HFFc6 (cell line): Measurements from ENCODE around the gene CFDP1. TPM values are rescaled to one million over a fixed set of nuclear protein-coding genes. Genes with fewer than 3 reads are reported as not detected.
"Not testable (repeated sequence)": the region's sequence is repeated elsewhere in the genome, so short reads cannot be mapped to it uniquely, and the experiment has no call there.

ENCODE experiments used
- DNase-seq: peaks from one replicate; pipeline ENCODE4 v3.0.0-alpha.2; 2018
- H3K27ac Mint-ChIP-seq: 2 replicates; pipeline ENCODE4 v1.8.0; 2020; ENCODE audit warnings: mild to moderate bottlenecking, mixed read lengths
- H3K27me3 Mint-ChIP-seq: 2 replicates; pipeline ENCODE4 v1.8.0; 2021; ENCODE audit warnings: mild to moderate bottlenecking, moderate library complexity, mixed read lengths; ENCODE audit not compliant: insufficient read depth
- H3K36me3 Mint-ChIP-seq: 2 replicates; pipeline ENCODE4 v1.8.0; 2021; ENCODE audit warnings: low read depth, mixed read lengths
- H3K4me1 Mint-ChIP-seq: 2 replicates; pipeline ENCODE4 v1.8.0; 2020; ENCODE audit warnings: low read depth, mixed read lengths
- H3K4me3 Mint-ChIP-seq: 2 replicates; pipeline ENCODE4 v1.8.0; 2020; ENCODE audit warnings: mild to moderate bottlenecking, moderate library complexity, mixed read lengths
- H3K9me3 Mint-ChIP-seq: 2 replicates; pipeline ENCODE4 v1.8.0; 2020; ENCODE audit warnings: mild to moderate bottlenecking, mixed read lengths
- total RNA-seq, 6 experiments: library from RNA; stranded (reverse); fragmentation: NEBNext Ultra II Directional; extraction: Animal tissue kit (Norgen Biotek cat#: 25700); gene quantifications; 2 replicates in 1 of 6; 3 replicates in 5 of 6; pipeline ENCODE4 v1.2.3, GENCODE V29; 2021
- TF ChIP-seq, protein P1 (sequence below): fragments of 200-600 bp; sonication (generic); IDR thresholded peaks from 2 replicates; pipeline ENCODE4 v1.5.0; 2021; ENCODE audit warnings: antibody characterized with exemption, mild to moderate bottlenecking

Gene CFDP1
- total RNA-seq, 6 experiments from 2014 or later, result 33.0 to 43.1 (median 37.6) TPM

DNA sequence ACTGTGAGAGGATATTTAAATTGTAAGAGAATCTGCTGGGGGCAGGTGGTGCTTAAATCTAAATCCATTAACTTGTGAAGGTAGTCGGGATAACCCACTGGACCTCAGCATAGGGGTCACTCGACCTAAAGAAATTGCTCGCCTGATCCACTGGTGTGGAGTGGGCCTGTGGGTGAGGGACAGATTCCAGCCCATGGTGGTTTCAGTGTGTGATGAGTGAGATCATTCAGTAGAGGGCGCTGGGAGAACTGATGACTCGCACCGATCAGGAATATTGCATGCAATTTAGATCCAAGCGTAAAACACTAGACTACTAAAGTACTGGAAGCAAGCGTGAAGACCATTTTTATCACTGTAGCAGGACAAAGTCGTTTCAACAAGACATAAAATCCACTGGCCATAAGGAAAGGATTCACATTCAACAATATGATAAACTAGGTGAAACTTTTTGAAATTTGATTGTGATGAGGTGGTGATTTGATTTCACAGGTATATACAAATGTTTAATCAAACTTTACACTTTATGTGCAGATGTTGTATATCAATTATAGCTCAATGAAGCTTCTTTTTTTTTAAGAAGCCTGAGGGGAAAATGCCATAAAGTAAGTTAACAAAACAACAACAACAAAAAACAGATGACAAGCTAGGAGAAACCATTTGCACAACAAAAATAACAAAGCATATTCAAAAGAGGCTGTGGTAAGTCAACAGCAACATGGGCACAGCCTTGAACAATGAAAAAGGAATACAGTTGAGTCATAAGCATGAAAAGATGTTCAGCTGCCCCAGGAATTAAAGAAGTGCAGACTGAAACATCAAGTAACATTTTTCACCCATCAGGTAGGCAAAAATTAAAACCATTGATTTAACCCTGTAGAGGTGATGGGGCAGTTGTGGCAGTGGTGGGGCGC, 38.7 kb upstream of the CFDP1 start:
- Mint-ChIP-seq H3K4me1 (peaks cover 6% of the 10 kb centered on the region; the same call in 1 of the 2 replicates), H3K27me3 (peaks cover 12% of the 10 kb centered on the region), H3K9me3 (no peaks in the 10 kb centered on the region), H3K36me3 (no peaks in the 10 kb centered on the region), H3K27ac (no peak overlapping the region), H3K4me3 (no peak overlapping the region)
- DNase-seq, result peak; percentile 60
- TF ChIP-seq, protein P1, sequence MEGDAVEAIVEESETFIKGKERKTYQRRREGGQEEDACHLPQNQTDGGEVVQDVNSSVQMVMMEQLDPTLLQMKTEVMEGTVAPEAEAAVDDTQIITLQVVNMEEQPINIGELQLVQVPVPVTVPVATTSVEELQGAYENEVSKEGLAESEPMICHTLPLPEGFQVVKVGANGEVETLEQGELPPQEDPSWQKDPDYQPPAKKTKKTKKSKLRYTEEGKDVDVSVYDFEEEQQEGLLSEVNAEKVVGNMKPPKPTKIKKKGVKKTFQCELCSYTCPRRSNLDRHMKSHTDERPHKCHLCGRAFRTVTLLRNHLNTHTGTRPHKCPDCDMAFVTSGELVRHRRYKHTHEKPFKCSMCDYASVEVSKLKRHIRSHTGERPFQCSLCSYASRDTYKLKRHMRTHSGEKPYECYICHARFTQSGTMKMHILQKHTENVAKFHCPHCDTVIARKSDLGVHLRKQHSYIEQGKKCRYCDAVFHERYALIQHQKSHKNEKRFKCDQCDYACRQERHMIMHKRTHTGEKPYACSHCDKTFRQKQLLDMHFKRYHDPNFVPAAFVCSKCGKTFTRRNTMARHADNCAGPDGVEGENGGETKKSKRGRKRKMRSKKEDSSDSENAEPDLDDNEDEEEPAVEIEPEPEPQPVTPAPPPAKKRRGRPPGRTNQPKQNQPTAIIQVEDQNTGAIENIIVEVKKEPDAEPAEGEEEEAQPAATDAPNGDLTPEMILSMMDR, result peak; percentile 84

DNA sequence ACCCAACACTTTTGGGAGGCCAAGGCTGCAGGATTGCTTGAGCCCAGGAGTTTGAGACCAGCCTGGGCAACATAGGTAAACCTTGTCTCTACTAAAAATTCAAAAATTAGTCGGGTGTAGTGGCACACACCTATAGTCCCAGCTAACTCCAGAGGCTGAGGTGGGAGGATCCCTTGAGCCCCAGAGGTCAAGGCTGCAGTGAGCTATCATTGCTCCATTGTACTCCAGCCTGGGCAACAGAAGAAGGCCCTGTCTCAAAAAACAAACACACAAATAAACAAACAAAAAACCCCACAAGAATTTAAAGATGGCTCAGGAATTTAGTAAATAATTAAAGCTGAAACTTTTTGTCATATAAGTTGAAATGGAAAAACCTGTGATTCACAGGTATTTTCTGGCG, 33.5 kb upstream of the CFDP1 start:
- no peak for DNase-seq
- H3K36me3 Mint-ChIP-seq, result no peaks in the 10 kb centered on the region
- TF ChIP-seq, protein P1, result no peak
- no peak overlapping the region for H3K27ac Mint-ChIP-seq
- H3K4me1 Mint-ChIP-seq, result peaks cover 26% of the 10 kb centered on the region
- no peak overlapping the region for H3K4me3 Mint-ChIP-seq
- H3K27me3 Mint-ChIP-seq, result peaks cover 6% of the 10 kb centered on the region
- H3K9me3 Mint-ChIP-seq, result no peaks in the 10 kb centered on the region

DNA sequence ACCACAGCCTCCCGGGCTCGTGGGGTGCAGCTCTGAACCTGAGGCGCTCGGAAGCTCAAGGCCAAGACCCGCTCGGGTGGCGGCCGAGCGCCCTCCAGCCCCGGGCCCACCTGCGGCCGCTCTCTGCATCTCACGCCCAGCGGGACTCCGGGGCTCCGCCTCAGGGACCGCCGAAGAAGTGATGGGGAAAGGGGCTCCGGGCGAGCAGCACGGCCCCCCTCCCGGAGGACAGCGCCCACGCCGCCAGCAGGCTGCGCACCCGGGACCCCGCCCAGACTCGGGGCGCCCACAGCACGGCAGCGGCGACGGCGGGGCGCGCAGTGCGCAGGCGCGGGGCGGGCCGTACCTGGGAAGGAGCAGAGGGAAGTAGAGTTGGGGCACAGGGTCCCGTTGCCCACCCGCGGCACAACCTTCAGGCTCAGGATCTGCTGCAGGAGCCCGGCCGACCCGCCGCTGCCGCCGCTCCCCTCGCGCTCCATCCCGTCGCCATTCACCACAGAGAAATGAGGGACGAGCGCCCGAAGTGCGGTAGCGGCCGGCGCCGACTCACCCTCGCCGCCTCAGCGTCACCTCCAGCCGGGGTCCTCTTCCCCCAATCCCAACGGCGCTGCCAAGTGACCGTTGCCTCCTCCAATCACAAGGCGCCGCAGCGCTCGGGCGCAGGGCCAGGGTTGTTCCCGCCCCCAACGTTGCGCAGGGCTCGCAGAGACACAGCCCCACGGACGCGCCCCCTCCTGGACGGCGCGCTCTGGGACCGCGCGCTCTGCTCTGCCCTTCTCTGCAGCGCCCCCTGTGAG, 31.0 kb upstream of the CFDP1 start, which contains the start of gene TMEM170A:
TMEM170A (minus strand) TSS at position 568 of the 797 bp plus-strand sequence; CDS start at position 479, 89 bp downstream.
- H3K27ac Mint-ChIP-seq, result peak within 1 kb of the TSS; percentile 88
- peak; percentile 99 for DNase-seq
- H3K4me1 Mint-ChIP-seq, result peaks cover 44% of the 10 kb centered on the region
- H3K27me3 Mint-ChIP-seq, result peaks cover 6% of the 10 kb centered on the region
- TF ChIP-seq, protein P1, result peak; percentile 100
- H3K9me3 Mint-ChIP-seq, result no peaks in the 10 kb centered on the region
- H3K4me3 Mint-ChIP-seq, result peak within 1 kb of the TSS; percentile 98
- peaks cover 6% of the 10 kb centered on the region for H3K36me3 Mint-ChIP-seq

DNA sequence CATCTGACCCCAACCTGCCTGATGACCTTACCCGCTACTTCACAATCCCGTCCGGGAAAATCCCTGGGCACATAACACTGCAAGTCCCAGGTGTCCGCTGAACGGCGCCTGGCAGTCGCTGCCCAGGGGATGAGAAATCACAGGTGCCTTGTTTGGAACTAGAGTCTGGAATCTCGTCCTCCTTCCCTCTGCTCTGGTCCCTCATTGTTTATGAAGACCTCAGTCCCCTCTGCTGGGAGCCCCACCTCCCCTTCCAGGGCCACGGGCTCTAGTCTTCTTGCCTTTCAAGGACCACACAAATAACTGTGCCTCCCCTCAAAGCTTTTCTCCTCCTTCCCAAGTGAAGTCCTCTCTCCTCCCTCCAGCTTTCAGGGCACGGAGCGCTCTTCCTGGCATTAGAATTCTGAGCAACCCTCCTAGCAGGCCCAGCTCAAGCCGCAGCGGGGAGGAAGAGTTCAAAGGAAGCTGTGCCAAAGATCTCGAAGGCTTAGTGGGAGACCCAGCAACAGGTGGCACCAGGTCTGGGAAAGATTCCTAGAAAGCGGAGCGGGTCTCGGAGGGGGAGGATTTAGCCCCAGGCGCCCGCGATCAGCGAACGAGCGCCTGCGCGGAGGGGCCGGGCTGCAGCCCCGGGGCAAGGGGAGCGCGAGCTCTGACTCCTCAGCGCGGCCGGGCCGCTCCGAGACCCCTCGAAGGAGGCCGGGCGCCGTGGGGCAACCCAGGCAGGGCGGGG, 30.3 kb upstream of the CFDP1 start:
- peak overlapping the region; percentile 98 for H3K4me3 Mint-ChIP-seq
- not testable (repeated sequence) for H3K27me3 Mint-ChIP-seq, H3K36me3 Mint-ChIP-seq, H3K9me3 Mint-ChIP-seq
- H3K4me1 Mint-ChIP-seq, result peaks cover 44% of the 10 kb centered on the region
- H3K27ac Mint-ChIP-seq, result peak overlapping the region; percentile 88
- peak; percentile 18 for DNase-seq

DNA sequence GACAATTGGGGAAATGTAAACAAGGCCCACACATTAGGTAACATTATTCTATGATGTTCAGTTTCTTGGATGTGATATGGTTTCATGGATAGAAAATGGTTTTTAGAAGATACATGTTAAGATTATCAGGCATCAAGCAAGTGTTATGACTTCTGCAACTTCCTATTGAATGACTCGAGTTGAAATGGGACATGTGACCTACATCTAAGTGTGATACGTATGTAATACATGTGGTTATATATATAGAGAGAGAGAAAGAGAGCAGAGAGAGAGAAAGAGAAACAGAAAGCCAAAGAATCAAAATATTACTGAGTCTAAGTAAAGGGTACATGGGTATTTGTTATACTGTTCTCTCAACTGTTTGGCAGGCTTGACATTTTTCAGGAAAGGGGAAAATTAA, 29.5 kb upstream of the CFDP1 start:
- Mint-ChIP-seq H3K4me1 (peaks cover 44% of the 10 kb centered on the region), H3K36me3 (peaks cover 6% of the 10 kb centered on the region), H3K4me3 (peak overlapping the region; percentile 98), H3K27ac (peak overlapping the region; percentile 13; the same call in 1 of the 2 replicates), H3K9me3 (no peaks in the 10 kb centered on the region), H3K27me3 (peaks cover 3% of the 10 kb centered on the region)
- TF ChIP-seq, protein P1, result no peak
- DNase-seq, result no peak
